Suprapubic skin (tissue), 4 donors: ENCODE measurements around the gene TENM3.

ENCODE experiments used
- CTCF ChIP-seq, 2 donors: fragments of 200-600 bp in 1 of 2; fragments of 450-650 bp in 1 of 2; sonication (generic) in 1 of 2; IDR thresholded peaks; one replicate each; pipeline ENCODE4 v1.5.1; 2016 to 2019; ENCODE audit warnings: antibody characterized with exemption in 2 of 2, mild to moderate bottlenecking in 1 of 2, moderate library complexity in 1 of 2
- POLR2A ChIP-seq, 2 donors: fragments of 450-650 bp; IDR thresholded peaks; one replicate each; pipeline ENCODE4 v1.6.1; 2017; ENCODE audit warnings: antibody characterized with exemption in 2 of 2, mild to moderate bottlenecking in 2 of 2, moderate library complexity in 2 of 2
- POLR2AphosphoS5 ChIP-seq, 3 donors: sonication (generic); formaldehyde crosslinking; IDR thresholded peaks; one replicate each; pipeline ENCODE4 v1.6.1; 2017; ENCODE audit warnings: antibody characterized with exemption in 3 of 3

- TF ChIP-seq CTCF (IDR thresholded peaks at IDR 0.05) (no peak), POLR2AphosphoS5 (IDR thresholded peaks at IDR 0.05) (no peak), POLR2A (IDR thresholded peaks at IDR 0.05) (no peak)
Observed at GRCh38 chr4:182802621-182803020, 559.4 kb downstream of the TENM3 start.
